ENCODE results near the gene CDC25B. TPM values are rescaled to one million over a fixed set of nuclear protein-coding genes. Genes with fewer than 3 reads are reported as not detected.

The CDC25B gene
- total and polyA plus RNA-seq, 2 of the 13 experiments (the other 11 are each of a cell fraction or from before 2014, with no cell fraction given): 14.5 to 19.4 TPM

DNA sequence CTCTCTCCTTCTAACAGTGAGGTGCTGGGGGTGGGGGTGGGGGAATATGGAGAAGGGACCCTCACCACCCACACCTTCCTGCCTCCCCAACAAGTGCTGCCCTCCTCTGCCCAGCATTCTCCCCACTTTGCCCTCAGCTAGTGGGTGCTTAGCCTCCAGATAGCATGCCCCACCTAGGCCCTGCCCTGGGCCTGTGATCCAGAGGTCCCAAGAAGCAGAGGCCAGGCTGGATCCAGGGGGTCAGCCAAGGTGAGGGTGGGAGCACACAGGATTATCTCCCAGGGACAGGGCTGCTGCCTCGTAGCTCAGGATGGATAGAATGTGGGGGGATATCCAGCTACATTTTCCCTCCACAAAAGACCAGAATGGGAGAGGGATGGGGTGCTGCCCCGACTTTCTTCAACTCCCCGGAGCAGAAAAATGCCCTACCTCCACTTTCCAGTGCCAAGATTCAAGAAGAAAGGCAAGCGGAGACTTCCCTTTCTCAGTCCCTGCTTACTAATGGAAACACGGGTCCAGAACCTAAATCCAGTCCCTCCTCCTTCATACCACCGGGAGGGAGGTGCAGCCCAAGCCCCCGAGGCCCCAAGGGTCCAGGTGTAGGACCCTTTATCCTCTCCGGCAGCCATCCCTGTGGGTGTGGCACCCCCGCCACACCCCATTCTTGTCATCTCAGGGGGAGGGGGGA, 29.5 kb upstream of the CDC25B start (continued):
- TF ChIP-seq, protein P1, sequence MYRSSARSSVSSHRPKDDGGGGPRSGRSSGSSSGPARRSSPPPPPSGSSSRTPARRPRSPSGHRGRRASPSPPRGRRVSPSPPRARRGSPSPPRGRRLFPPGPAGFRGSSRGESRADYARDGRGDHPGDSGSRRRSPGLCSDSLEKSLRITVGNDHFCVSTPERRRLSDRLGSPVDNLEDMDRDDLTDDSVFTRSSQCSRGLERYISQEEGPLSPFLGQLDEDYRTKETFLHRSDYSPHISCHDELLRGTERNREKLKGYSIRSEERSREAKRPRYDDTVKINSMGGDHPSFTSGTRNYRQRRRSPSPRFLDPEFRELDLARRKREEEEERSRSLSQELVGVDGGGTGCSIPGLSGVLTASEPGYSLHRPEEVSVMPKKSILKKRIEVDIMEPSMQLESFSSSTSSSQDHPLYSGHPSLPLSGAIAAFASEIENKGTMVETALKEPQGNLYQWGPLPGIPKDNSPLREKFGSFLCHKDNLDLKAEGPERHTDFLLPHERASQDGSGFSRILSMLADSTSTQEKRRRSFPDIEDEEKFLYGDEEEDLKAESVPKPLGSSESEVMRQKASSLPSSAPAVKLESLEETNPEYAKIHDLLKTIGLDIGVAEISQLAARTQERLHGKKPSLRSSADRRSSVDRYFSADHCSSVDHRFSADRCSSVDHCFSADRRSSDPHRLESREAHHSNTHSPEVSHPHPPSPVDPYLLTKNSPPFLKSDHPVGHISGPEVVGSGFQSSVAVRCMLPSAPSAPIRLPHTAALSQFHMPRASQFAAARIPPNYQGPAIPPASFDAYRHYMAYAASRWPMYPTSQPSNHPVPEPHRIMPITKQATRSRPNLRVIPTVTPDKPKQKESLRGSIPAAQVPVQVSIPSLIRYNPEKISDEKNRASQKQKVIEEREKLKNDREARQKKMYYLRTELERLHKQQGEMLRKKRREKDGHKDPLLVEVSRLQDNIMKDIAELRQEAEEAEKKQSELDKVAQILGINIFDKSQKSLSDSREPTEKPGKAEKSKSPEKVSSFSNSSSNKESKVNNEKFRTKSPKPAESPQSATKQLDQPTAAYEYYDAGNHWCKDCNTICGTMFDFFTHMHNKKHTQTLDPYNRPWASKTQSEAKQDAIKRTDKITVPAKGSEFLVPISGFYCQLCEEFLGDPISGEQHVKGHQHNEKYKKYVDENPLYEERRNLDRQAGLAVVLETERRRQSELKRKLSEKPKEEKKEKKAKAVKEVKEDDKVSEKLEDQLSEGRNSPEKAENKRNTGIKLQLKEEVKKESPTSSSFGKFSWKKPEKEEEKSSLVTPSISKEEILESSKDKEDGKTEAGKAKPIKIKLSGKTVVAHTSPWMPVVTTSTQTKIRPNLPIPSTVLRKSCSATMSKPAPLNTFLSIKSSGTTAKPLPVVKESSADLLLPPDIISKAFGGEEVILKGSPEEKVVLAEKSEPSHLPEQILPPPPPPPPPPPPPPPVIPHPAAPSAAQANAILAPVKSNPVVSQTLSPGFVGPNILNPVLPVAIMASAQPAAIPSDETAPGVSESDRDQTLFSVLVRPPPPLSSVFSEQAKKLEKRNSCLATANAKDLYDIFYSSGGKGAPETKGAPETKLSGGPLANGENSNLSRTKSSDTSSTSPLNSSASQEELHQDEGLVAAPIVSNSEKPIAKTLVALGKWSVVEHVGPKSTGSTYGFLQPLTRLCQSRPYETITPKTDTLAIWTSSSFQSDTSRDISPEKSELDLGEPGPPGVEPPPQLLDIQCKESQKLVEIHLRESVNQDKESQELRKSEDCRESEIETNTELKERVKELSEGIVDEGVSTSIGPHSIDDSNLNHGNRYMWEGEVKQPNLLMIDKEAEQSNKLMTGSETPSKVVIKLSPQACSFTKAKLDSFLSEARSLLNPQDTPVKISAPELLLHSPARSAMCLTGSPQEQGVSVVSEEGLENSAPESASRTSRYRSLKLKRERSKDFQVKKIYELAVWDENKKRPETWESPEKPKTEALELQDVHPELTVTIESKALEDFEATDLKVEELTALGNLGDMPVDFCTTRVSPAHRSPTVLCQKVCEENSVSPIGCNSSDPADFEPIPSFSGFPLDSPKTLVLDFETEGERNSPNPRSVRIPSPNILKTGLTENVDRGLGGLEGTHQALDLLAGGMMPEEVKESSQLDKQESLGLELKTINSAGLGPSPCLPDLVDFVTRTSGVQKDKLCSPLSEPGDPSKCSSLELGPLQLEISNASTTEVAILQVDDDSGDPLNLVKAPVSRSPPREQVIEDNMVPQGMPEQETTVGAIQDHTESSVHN (CRISPR knock-in tag; IDR thresholded peaks at IDR 0.05): no peak
- TF ChIP-seq MATR3 (CRISPR knock-in tag; IDR thresholded peaks at IDR 0.05) (no peak), KLF9 (CRISPR knock-in tag; IDR thresholded peaks at IDR 0.05; ENCODE audit: low read depth) (no peak), NR3C1 (CRISPR knock-in tag; IDR thresholded peaks at IDR 0.05) (no peak), ZNF724P (CRISPR knock-in tag; IDR thresholded peaks at IDR 0.05; ENCODE audit: borderline replicate concordance) (no peak), LCORL (IDR thresholded peaks at IDR 0.05) (no peak), LCORL (CRISPR knock-in tag; IDR thresholded peaks at IDR 0.05) (0 out of 2 replicates have a peak, but pooled peaks have one; percentile 26), NONO (IDR thresholded peaks at IDR 0.05) (no peak), NONO (CRISPR knock-in tag; conservative IDR thresholded peaks at IDR 0.05) (0 out of 2 replicates have a peak, but pooled peaks have one; percentile 44), TEAD3 (CRISPR knock-in tag; optimal IDR thresholded peaks at IDR 0.05; ENCODE audit: borderline replicate concordance) (no peak), NKX3-1 (CRISPR knock-in tag; IDR thresholded peaks at IDR 0.05) (no peak), ZNF558 (CRISPR knock-in tag; IDR thresholded peaks at IDR 0.05; ENCODE audit: borderline replicate concordance) (no peak), CENPT (CRISPR knock-in tag; IDR thresholded peaks at IDR 0.05; ENCODE audit: low read depth) (0 out of 2 replicates have a peak, but pooled peaks have one; percentile 11), ATAD3A (CRISPR knock-in tag; IDR thresholded peaks at IDR 0.05) (no peak), IRF2 (CRISPR knock-in tag; IDR thresholded peaks at IDR 0.05) (no peak), RFX3 (CRISPR knock-in tag; IDR thresholded peaks at IDR 0.05) (no peak)
- TF ChIP-seq, protein P2, sequence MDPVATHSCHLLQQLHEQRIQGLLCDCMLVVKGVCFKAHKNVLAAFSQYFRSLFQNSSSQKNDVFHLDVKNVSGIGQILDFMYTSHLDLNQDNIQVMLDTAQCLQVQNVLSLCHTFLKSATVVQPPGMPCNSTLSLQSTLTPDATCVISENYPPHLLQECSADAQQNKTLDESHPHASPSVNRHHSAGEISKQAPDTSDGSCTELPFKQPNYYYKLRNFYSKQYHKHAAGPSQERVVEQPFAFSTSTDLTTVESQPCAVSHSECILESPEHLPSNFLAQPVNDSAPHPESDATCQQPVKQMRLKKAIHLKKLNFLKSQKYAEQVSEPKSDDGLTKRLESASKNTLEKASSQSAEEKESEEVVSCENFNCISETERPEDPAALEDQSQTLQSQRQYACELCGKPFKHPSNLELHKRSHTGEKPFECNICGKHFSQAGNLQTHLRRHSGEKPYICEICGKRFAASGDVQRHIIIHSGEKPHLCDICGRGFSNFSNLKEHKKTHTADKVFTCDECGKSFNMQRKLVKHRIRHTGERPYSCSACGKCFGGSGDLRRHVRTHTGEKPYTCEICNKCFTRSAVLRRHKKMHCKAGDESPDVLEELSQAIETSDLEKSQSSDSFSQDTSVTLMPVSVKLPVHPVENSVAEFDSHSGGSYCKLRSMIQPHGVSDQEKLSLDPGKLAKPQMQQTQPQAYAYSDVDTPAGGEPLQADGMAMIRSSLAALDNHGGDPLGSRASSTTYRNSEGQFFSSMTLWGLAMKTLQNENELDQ (CRISPR knock-in tag; IDR thresholded peaks at IDR 0.05; ENCODE audit: borderline replicate concordance): no peak
- TF ChIP-seq, protein P3, sequence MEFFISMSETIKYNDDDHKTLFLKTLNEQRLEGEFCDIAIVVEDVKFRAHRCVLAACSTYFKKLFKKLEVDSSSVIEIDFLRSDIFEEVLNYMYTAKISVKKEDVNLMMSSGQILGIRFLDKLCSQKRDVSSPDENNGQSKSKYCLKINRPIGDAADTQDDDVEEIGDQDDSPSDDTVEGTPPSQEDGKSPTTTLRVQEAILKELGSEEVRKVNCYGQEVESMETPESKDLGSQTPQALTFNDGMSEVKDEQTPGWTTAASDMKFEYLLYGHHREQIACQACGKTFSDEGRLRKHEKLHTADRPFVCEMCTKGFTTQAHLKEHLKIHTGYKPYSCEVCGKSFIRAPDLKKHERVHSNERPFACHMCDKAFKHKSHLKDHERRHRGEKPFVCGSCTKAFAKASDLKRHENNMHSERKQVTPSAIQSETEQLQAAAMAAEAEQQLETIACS (CRISPR knock-in tag; IDR thresholded peaks at IDR 0.05): no peak
- TF ChIP-seq, protein P4, sequence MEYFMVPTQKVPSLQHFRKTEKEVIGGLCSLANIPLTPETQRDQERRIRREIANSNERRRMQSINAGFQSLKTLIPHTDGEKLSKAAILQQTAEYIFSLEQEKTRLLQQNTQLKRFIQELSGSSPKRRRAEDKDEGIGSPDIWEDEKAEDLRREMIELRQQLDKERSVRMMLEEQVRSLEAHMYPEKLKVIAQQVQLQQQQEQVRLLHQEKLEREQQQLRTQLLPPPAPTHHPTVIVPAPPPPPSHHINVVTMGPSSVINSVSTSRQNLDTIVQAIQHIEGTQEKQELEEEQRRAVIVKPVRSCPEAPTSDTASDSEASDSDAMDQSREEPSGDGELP (IDR thresholded peaks at IDR 0.05; ENCODE audit: borderline replicate concordance, low read depth): no peak

All from HepG2 (cell line).